ENCODE measurements around the gene RAB10. TPM values are rescaled to one million over a fixed set of nuclear protein-coding genes. Genes with fewer than 3 reads are reported as not detected.
"Not testable (repeated sequence)": the region's sequence is repeated elsewhere in the genome, so short reads cannot be mapped to it uniquely, and the experiment has no call there.

Gene RAB10
- total and polyA plus RNA-seq, 8 donors = 22.2 to 591 (median 71.7) TPM

DNA sequence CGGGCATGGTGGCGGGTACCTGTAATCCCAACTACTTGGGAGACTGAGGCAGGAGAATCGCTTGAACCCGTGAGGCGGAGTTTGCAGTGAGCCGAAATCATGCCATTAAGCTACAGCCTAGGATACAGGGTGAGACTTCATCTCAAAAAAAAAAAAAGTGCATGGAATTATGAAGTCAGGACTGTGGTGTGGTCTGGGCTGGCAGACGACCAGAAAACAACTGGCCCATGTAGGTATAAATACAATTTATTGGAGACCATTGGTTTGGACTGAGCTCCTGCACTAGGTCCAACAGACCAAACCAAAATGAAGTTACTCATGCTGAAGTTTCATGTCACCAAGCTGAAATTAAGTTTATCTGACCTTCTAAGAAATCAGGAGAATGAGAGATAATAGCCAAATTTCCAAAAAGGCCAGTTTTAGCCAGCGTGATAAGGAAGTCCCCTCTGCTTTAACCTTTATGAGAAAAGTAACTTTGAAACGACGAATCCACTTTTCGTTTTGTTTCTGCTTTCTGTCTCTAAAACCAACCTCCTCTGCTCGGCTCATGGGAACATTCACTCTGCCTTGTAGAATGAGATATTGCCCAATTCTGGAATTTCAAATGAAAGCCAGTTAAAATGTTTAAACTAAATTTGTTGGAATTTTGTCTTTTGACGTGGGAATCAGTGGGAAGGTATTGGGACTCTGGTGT is 17.7 kb upstream of the RAB10 start:
- intact Hi-C loops (cut with DNase I; ENCODE audit: low total_unique reads) = no loop called here
- no peaks in the 10 kb centered on the region for H3K36me3 ChIP-seq
- TF ChIP-seq, protein P1, sequence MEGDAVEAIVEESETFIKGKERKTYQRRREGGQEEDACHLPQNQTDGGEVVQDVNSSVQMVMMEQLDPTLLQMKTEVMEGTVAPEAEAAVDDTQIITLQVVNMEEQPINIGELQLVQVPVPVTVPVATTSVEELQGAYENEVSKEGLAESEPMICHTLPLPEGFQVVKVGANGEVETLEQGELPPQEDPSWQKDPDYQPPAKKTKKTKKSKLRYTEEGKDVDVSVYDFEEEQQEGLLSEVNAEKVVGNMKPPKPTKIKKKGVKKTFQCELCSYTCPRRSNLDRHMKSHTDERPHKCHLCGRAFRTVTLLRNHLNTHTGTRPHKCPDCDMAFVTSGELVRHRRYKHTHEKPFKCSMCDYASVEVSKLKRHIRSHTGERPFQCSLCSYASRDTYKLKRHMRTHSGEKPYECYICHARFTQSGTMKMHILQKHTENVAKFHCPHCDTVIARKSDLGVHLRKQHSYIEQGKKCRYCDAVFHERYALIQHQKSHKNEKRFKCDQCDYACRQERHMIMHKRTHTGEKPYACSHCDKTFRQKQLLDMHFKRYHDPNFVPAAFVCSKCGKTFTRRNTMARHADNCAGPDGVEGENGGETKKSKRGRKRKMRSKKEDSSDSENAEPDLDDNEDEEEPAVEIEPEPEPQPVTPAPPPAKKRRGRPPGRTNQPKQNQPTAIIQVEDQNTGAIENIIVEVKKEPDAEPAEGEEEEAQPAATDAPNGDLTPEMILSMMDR (IDR thresholded peaks at IDR 0.05) = no peak
- TF ChIP-seq POLR2A (IDR thresholded peaks at IDR 0.05) = no peak
- no peak for TF ChIP-seq EP300 (IDR thresholded peaks at IDR 0.05)
- no peak overlapping the region for H3K4me3 ChIP-seq
- no peaks in the 10 kb centered on the region for H3K9me3 ChIP-seq
- no peak for DNase-seq
- no peaks in the 10 kb centered on the region for H3K27me3 ChIP-seq
- 83 to 91% (median 88%) methylated on average over 13 of the region's 13 CpGs for WGBS, 5 donors
- H3K4me1 ChIP-seq = peaks cover 10 to 67% (median 47%) of the 10 kb centered on the region in 4 donors
- peak overlapping the region in 1 of 5 donors; percentile 8 for H3K27ac ChIP-seq

DNA sequence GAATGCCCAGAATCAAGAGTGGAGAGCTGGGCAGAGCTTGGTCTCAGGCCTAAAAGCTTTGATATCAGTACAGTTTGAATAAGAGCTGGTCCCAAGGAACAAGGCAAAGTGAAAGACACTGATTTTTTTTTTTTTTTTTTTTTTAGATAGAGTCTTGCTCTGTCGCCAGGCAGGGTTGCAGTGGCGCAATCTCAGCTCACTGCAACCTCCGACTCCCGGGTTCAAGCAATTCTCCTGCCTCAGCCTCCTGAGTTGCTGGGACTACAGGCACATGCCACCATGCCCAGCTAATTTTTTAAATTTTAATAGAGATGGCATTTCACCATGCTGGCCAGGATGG is 17.2 kb upstream of the RAB10 start:
- WGBS, 5 donors = 35 to 82% (median 60%) methylated on average over 4 of the region's 4 CpGs
- H3K27me3 ChIP-seq; intact Hi-C loops (cut with DNase I; ENCODE audit: low total_unique reads); H3K36me3 ChIP-seq; H3K4me3 ChIP-seq; H3K9me3 ChIP-seq; DNase-seq: not testable (repeated sequence)
- H3K27ac ChIP-seq = peak overlapping the region in 1 of 5 donors; percentile 8
- H3K4me1 ChIP-seq = peaks cover 10 to 62% (median 42%) of the 10 kb centered on the region in 4 donors

DNA sequence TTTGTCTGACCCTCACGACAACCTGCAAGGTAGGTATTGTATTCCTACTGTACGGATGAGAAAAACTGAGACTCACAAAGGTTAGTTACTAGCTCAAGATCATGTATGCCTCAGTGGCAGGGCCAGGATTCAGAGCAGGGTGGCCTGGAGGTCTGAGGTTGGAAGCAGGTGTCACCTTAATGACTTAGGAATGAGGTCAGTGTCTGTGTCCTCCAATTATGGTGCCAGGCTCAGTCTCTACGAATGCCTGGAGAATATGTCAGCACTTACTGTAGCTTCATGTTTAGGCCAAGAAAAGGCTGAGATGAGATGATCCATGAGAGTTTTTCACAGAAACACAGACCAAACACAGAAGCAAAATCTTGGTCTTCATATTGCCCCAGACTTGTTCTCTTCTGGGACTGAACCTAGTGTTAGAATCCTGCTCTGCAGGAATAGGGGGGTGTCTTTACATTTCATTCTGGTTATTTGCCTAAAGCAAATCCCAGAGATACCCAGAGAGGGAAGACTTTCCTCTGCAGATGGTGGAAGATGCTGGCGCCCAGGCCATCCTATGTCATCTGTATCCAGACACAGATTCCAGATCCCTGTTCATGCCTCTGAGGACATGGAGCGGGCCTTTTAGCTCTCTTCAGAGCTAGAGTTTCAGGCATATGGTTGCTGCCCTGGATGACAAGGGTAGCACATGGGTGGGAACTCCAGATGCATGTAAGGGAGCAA is 16.3 kb upstream of the RAB10 start:
- TF ChIP-seq, protein P1 (IDR thresholded peaks at IDR 0.05) = no peak
- no peak for TF ChIP-seq POLR2AphosphoS5 (IDR thresholded peaks at IDR 0.05)
- TF ChIP-seq EP300 (IDR thresholded peaks at IDR 0.05) = no peak
- TF ChIP-seq POLR2A (IDR thresholded peaks at IDR 0.05) = no peak
- intact Hi-C loops (cut with DNase I; ENCODE audit: low total_unique reads) = no loop called here
- no peak for DNase-seq
- no peaks in the 10 kb centered on the region for H3K27me3 ChIP-seq
- no peak overlapping the region for H3K4me3 ChIP-seq
- 88 to 98% (median 92%) methylated on average over 4 to 5 of the region's 5 CpGs for WGBS, 5 donors
- peaks cover 10 to 52% (median 33%) of the 10 kb centered on the region in 4 donors for H3K4me1 ChIP-seq
- no peaks in the 10 kb centered on the region for H3K9me3 ChIP-seq
- no peaks in the 10 kb centered on the region for H3K36me3 ChIP-seq
- H3K27ac ChIP-seq = peak overlapping the region; percentile 57 to 72 (median 66)

DNA sequence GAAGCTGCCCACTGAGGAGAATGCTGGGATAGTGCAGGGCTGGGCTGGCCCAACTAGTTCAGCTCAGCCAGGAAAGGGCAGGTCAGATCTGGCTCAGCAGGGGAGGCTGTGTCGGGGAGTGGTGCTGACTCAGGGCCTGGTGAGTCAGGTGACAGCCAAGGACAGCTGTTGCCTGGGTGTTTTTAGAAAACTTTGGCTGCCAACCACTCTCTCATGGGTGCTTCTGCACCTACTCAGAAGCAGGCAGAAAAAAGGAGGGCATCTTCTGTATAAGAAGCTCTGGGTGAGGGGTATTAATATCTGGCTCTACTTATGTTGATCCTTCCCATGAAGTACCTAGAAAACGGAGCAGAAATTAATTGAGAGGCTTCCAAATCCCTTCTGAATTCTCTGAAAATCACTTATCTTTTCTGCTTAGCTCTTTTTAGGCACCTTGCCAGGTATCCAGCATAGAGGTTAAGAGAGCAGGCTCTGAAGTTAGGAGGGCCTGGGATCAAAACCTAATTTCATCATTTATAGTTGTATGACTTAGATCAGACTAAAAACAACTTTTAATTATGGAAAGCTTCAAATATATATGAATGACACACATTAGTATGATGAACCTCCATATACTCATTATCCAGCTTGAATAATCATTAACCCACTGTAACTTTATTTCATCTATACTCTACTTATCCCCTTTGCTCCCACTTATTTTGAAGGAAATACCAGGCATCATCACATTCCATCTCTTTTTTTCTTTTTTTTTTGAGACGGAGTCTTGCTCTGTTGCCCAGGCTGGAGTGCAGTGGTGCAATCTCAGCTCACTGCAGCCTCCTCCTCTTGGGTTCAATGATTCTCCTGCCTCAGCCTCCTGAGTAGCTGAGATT is 15.5 kb upstream of the RAB10 start:
- peak; percentile 84 to 90 for DNase-seq
- peak overlapping the region; percentile 57 to 72 (median 66) for H3K27ac ChIP-seq
- H3K27me3 ChIP-seq = no peaks in the 10 kb centered on the region
- H3K4me1 ChIP-seq = peaks cover 10 to 47% (median 27%) of the 10 kb centered on the region in 4 donors
- WGBS, 5 donors = 39 to 49% (median 42%) methylated on average over 3 of the region's 3 CpGs
- intact Hi-C loops (cut with DNase I; ENCODE audit: low total_unique reads) = no loop called here
- no peak overlapping the region for H3K4me3 ChIP-seq
- no peaks in the 10 kb centered on the region for H3K36me3 ChIP-seq
- TF ChIP-seq POLR2AphosphoS5 (IDR thresholded peaks at IDR 0.05) (peak; percentile 25 to 82 (median 30)), EP300 (IDR thresholded peaks at IDR 0.05) (no peak)
- TF ChIP-seq, protein P1 (IDR thresholded peaks at IDR 0.05) = no peak
- H3K9me3 ChIP-seq = no peaks in the 10 kb centered on the region

All from stomach (tissue), 9 donors.